ENCODE results near the gene CFAP251. TPM values are rescaled to one million over a fixed set of nuclear protein-coding genes. Genes with fewer than 3 reads are reported as not detected.
"Not testable (repeated sequence)": the region's sequence is repeated elsewhere in the genome, so short reads cannot be mapped to it uniquely, and the experiment has no call there.

Gene CFAP251
- total and polyA plus RNA-seq, 2 experiments from 2014 or later: 3.0 to 3.7 TPM

DNA sequence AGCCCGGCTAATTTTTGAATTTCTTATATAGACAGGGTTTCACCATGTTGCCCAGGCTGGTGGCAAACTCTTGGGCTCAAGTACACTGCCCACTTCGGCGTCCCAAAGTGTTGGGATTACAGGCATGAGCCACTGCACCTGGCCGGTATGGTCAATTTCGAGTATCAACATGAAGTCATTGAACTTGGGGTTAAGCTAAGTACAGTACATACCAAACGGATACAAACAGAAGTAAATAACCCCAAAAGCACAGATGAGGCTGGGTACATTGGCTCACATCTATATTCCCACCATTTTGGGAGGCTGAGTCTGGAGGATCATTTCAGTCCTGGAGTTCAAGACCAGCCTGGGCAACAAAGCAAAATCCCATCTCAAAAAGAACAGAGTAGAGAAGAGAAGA, 42.8 kb upstream of the CFAP251 start:
- Histone ChIP-seq H3K9me2 (replicated peaks; ENCODE audit: insufficient read depth) (no peaks in the 10 kb centered on the region), H3K4me3 (no peak overlapping the region), H3K9me3 (ENCODE audit: low read depth) (no peaks in the 10 kb centered on the region), H3K27ac (no peak overlapping the region), H3K27me3 (no peaks in the 10 kb centered on the region), H3K4me1 (ENCODE audit: insufficient read depth) (peaks cover 7% of the 10 kb centered on the region), H3K36me3 (replicated peaks; ENCODE audit: insufficient read depth, low read depth) (no peaks in the 10 kb centered on the region), H2AFZ (no peak overlapping the region), H3K4me2 (no peak overlapping the region), H3K79me2 (no peaks in the 10 kb centered on the region), H4K20me1 (ENCODE audit: insufficient read depth, poor library complexity, severe bottlenecking) (no peaks in the 10 kb centered on the region)
- DNase-seq (ENCODE audit: low spot score): no peak
- WGBS (ENCODE audit: low lambda C conversion rate, missing lambda C conversion rate): 89% methylated on average over 6 of the region's 6 CpGs
- no peak for TF ChIP-seq EZH2 (IDR thresholded peaks at IDR 0.05; ENCODE audit: borderline replicate concordance)
- no peak for TF ChIP-seq EZH2phosphoT487 (IDR thresholded peaks at IDR 0.05; ENCODE audit: low read depth, severe bottlenecking, unreplicated experiment)
- TF ChIP-seq, protein P1, sequence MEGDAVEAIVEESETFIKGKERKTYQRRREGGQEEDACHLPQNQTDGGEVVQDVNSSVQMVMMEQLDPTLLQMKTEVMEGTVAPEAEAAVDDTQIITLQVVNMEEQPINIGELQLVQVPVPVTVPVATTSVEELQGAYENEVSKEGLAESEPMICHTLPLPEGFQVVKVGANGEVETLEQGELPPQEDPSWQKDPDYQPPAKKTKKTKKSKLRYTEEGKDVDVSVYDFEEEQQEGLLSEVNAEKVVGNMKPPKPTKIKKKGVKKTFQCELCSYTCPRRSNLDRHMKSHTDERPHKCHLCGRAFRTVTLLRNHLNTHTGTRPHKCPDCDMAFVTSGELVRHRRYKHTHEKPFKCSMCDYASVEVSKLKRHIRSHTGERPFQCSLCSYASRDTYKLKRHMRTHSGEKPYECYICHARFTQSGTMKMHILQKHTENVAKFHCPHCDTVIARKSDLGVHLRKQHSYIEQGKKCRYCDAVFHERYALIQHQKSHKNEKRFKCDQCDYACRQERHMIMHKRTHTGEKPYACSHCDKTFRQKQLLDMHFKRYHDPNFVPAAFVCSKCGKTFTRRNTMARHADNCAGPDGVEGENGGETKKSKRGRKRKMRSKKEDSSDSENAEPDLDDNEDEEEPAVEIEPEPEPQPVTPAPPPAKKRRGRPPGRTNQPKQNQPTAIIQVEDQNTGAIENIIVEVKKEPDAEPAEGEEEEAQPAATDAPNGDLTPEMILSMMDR (IDR thresholded peaks at IDR 0.05; ENCODE audit: poor library complexity): no peak

DNA sequence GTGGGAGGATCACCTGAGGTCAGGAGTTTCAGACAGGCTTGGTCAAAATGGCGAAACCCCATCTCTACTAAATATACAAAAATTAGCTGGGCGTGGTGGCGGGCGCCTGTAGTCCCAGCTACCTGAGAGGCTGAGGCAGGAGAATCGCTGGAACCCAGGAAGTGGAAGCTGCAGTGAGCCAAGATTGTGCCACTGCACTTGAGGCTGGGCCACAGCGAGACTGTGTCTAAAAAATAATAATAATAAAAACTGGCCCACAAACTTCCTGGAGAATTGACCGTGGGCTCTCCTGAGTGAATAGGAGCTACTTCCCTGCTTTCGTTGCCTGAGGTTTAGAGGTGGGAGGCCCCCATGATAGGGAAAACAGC, 42.3 kb upstream of the CFAP251 start:
- H2AFZ ChIP-seq; H3K9me3 ChIP-seq (ENCODE audit: low read depth); H3K4me2 ChIP-seq; H3K27me3 ChIP-seq; H3K4me1 ChIP-seq (ENCODE audit: insufficient read depth); H3K9me2 ChIP-seq (replicated peaks; ENCODE audit: insufficient read depth); H3K79me2 ChIP-seq; H4K20me1 ChIP-seq (ENCODE audit: insufficient read depth, poor library complexity, severe bottlenecking); H3K27ac ChIP-seq; DNase-seq (ENCODE audit: low spot score); H3K4me3 ChIP-seq; H3K36me3 ChIP-seq (replicated peaks; ENCODE audit: insufficient read depth, low read depth): not testable (repeated sequence)
- whole genome bisulfite sequencing (ENCODE audit: low lambda C conversion rate, missing lambda C conversion rate): 87% methylated on average over 8 of the region's 8 CpGs

GRCh38 chr12:121883315-121883660, 35.1 kb upstream of the CFAP251 start:
- Histone ChIP-seq H3K27ac (no peak overlapping the region), H3K27me3 (no peaks in the 10 kb centered on the region), H3K4me1 (ENCODE audit: insufficient read depth) (no peaks in the 10 kb centered on the region), H2AFZ (no peak overlapping the region), H3K36me3 (replicated peaks; ENCODE audit: insufficient read depth, low read depth) (no peaks in the 10 kb centered on the region), H3K9me3 (ENCODE audit: low read depth) (no peaks in the 10 kb centered on the region), H3K79me2 (no peaks in the 10 kb centered on the region), H3K4me2 (no peak overlapping the region), H4K20me1 (ENCODE audit: insufficient read depth, poor library complexity, severe bottlenecking) (no peaks in the 10 kb centered on the region), H3K4me3 (no peak overlapping the region), H3K9me2 (replicated peaks; ENCODE audit: insufficient read depth) (no peaks in the 10 kb centered on the region)
- no peak for DNase-seq (ENCODE audit: low spot score)
- WGBS (ENCODE audit: low lambda C conversion rate, missing lambda C conversion rate): 76% methylated on average over 4 of the region's 4 CpGs
- TF ChIP-seq EZH2phosphoT487 (IDR thresholded peaks at IDR 0.05; ENCODE audit: low read depth, severe bottlenecking, unreplicated experiment): no peak
- TF ChIP-seq EZH2 (IDR thresholded peaks at IDR 0.05; ENCODE audit: borderline replicate concordance): no peak
- TF ChIP-seq, protein P1 (IDR thresholded peaks at IDR 0.05; ENCODE audit: poor library complexity): no peak

GRCh38 chr12:121885129-121885528, 33.3 kb upstream of the CFAP251 start:
- H3K4me1 ChIP-seq (ENCODE audit: insufficient read depth); H3K9me3 ChIP-seq (ENCODE audit: low read depth); H3K4me3 ChIP-seq; H2AFZ ChIP-seq; DNase-seq (ENCODE audit: low spot score); H4K20me1 ChIP-seq (ENCODE audit: insufficient read depth, poor library complexity, severe bottlenecking); H3K9me2 ChIP-seq (replicated peaks; ENCODE audit: insufficient read depth); H3K4me2 ChIP-seq; H3K27ac ChIP-seq; H3K36me3 ChIP-seq (replicated peaks; ENCODE audit: insufficient read depth, low read depth); H3K27me3 ChIP-seq: not testable (repeated sequence)
- WGBS (ENCODE audit: low lambda C conversion rate, missing lambda C conversion rate): 92% methylated on average over 11 of the region's 11 CpGs
- peaks cover 10% of the 10 kb centered on the region for H3K79me2 ChIP-seq

DNA sequence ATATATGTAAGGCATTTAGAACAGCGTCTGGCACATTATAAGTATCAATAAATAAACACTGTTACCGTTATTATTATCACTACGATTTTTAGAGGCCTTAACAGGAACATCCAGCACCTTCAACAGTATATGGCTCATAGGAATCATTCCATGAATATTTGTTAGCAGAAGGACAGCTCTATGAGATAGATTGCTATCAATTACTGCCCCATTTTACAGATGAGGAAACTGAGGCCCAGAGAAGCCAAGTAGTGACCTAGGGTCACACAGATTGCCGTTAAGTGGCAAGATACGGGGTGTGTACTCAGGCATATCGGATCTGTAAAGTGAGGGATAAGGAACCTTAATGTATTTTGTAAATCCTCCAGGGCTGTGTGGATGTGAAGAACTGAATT, 30.3 kb upstream of the CFAP251 start:
- Histone ChIP-seq H3K9me3 (ENCODE audit: low read depth) (no peaks in the 10 kb centered on the region), H4K20me1 (ENCODE audit: insufficient read depth, poor library complexity, severe bottlenecking) (peaks cover 2% of the 10 kb centered on the region), H3K4me2 (peak overlapping the region; percentile 70), H3K27me3 (no peaks in the 10 kb centered on the region), H2AFZ (peak overlapping the region; percentile 62), H3K79me2 (peaks cover 34% of the 10 kb centered on the region), H3K4me3 (peak overlapping the region; percentile 10), H3K27ac (peak overlapping the region; percentile 56), H3K36me3 (replicated peaks; ENCODE audit: insufficient read depth, low read depth) (no peaks in the 10 kb centered on the region), H3K4me1 (ENCODE audit: insufficient read depth) (peaks cover 16% of the 10 kb centered on the region), H3K9me2 (replicated peaks; ENCODE audit: insufficient read depth) (no peaks in the 10 kb centered on the region)
- 76% methylated on average over 6 of the region's 6 CpGs for WGBS (ENCODE audit: low lambda C conversion rate, missing lambda C conversion rate)
- no peak for TF ChIP-seq EZH2 (IDR thresholded peaks at IDR 0.05; ENCODE audit: borderline replicate concordance)
- DNase-seq (ENCODE audit: low spot score): no peak
